SK-N-SH treated with all-trans-retinoic acid at 6 μM for 48 hours (cell line): ENCODE results near the gene FAM227B.

Experiments used
- ARNTL ChIP-seq: fragments of 450-650 bp; formaldehyde crosslinking; IDR thresholded peaks from 2 replicates; pipeline ENCODE4 v1.5.0; 2020; ENCODE audit warnings: low read depth, mild to moderate bottlenecking, moderate library complexity, borderline replicate concordance
- BACH2 ChIP-seq: fragments of 250-450 bp; sonication (Bioruptor Pico); IDR thresholded peaks from 2 replicates; pipeline ENCODE4 v1.9.0; 2021; ENCODE audit warnings: mild to moderate bottlenecking, borderline replicate concordance
- ESRRG ChIP-seq: fragments of 250-450 bp; sonication (Bioruptor Pico); IDR thresholded peaks from 2 replicates; pipeline ENCODE4 v1.6.1; 2021; ENCODE audit warnings: mild to moderate bottlenecking
- SNAI2 ChIP-seq: fragments of 250-450 bp; sonication (Bioruptor Pico); IDR thresholded peaks from 2 replicates; pipeline ENCODE4 v1.5.0; 2020; ENCODE audit warnings: mild to moderate bottlenecking, moderate library complexity
- TOX ChIP-seq: fragments of 250-450 bp; sonication (Bioruptor Pico); IDR thresholded peaks from 2 replicates; pipeline ENCODE4 v1.8.0; 2021; ENCODE audit warnings: mild to moderate bottlenecking, moderate library complexity, borderline replicate concordance
- TF ChIP-seq, protein P1 (sequence below): fragments of 250-450 bp; sonication (Bioruptor Pico); IDR thresholded peaks from 2 replicates; pipeline ENCODE4 v1.5.1; 2021; ENCODE audit warnings: mild to moderate bottlenecking, moderate library complexity

DNA sequence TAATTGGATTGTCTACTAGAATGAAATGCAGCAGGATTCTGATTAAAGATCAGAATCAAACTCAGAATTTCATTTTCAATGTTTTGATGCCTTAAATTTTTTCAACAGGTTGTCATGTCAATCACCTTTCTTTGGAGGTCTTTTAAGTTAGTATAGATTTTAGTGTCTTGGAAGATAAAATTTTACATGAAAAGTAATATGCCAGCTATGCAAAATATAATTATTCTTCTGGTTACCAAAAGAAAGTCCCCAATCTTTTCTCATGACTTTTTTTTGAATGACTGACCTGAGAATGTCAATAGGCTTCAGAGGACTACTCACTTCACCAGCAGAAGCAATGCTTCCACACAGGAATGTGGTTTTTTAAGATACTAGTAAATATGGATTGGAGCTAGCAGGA, 193.2 kb downstream of the FAM227B start:
- no peak for TF ChIP-seq ARNTL (CRISPR knock-in tag)
- no peak for TF ChIP-seq ESRRG (CRISPR knock-in tag)
- no peak for TF ChIP-seq TOX (CRISPR knock-in tag)
- TF ChIP-seq BACH2 (CRISPR knock-in tag) = no peak
- no peak for TF ChIP-seq SNAI2
- TF ChIP-seq, protein P1, sequence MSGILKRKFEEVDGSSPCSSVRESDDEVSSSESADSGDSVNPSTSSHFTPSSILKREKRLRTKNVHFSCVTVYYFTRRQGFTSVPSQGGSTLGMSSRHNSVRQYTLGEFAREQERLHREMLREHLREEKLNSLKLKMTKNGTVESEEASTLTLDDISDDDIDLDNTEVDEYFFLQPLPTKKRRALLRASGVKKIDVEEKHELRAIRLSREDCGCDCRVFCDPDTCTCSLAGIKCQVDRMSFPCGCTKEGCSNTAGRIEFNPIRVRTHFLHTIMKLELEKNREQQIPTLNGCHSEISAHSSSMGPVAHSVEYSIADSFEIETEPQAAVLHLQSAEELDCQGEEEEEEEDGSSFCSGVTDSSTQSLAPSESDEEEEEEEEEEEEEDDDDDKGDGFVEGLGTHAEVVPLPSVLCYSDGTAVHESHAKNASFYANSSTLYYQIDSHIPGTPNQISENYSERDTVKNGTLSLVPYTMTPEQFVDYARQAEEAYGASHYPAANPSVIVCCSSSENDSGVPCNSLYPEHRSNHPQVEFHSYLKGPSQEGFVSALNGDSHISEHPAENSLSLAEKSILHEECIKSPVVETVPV (CRISPR knock-in tag) = no peak
